ENCODE measurements around the gene ANLN. TPM values are rescaled to one million over a fixed set of nuclear protein-coding genes. Genes with fewer than 3 reads are reported as not detected.

ANLN gene
- total RNA-seq, 2 donors from 2014 or later, result 2.2 to 2.4 TPM

GRCh38 chr7:36416251-36416650 lies 26.6 kb downstream of the ANLN start:
- no peak overlapping the region for H3K4me3 ChIP-seq
- H3K4me1 ChIP-seq (ENCODE audit: control insufficient read depth in 1 of 2, low read depth in 2 of 2), result no peaks in the 10 kb centered on the region
- H3K27me3 ChIP-seq (replicated peaks; ENCODE audit: insufficient read depth), result no peaks in the 10 kb centered on the region
- no peak for TF ChIP-seq CTCF (IDR thresholded peaks at IDR 0.05)
- ATAC-seq (ENCODE audit: insufficient number of reproducible peaks, low FRiP score, low read depth), result no peak
- H3K36me3 ChIP-seq, result no peaks in the 10 kb centered on the region
- DNase-seq (ENCODE audit: low spot score), result no peak
- no peaks in the 10 kb centered on the region for H3K9me3 ChIP-seq
- no peak overlapping the region for H3K27ac ChIP-seq

GRCh38 chr7:36420307-36420706 lies 30.6 kb downstream of the ANLN start:
- ATAC-seq (ENCODE audit: insufficient number of reproducible peaks, low FRiP score, low read depth) (no peak), DNase-seq (ENCODE audit: low spot score) (no peak)
- no peak overlapping the region for H3K27ac ChIP-seq
- no peak overlapping the region for H3K4me3 ChIP-seq
- no peaks in the 10 kb centered on the region for H3K36me3 ChIP-seq
- H3K9me3 ChIP-seq, result no peaks in the 10 kb centered on the region
- H3K4me1 ChIP-seq (ENCODE audit: control insufficient read depth in 1 of 2, low read depth in 2 of 2), result no peaks in the 10 kb centered on the region
- no peak for TF ChIP-seq CTCF (IDR thresholded peaks at IDR 0.05)
- H3K27me3 ChIP-seq (replicated peaks; ENCODE audit: insufficient read depth), result no peaks in the 10 kb centered on the region

GRCh38 chr7:36422072-36422471 lies 32.4 kb downstream of the ANLN start:
- H3K27ac ChIP-seq, result no peak overlapping the region
- H3K27me3 ChIP-seq (replicated peaks; ENCODE audit: insufficient read depth), result no peaks in the 10 kb centered on the region
- no peak overlapping the region for H3K4me3 ChIP-seq
- H3K36me3 ChIP-seq, result no peaks in the 10 kb centered on the region
- no peak for TF ChIP-seq CTCF (IDR thresholded peaks at IDR 0.05)
- H3K9me3 ChIP-seq, result no peaks in the 10 kb centered on the region
- no peaks in the 10 kb centered on the region for H3K4me1 ChIP-seq (ENCODE audit: control insufficient read depth in 1 of 2, low read depth in 2 of 2)
- DNase-seq (ENCODE audit: low spot score) (no peak), ATAC-seq (ENCODE audit: insufficient number of reproducible peaks, low FRiP score, low read depth) (no peak)

- Histone ChIP-seq H3K27ac (no peak overlapping the region), H3K9me3 (no peaks in the 10 kb centered on the region), H3K36me3 (no peaks in the 10 kb centered on the region), H3K27me3 (replicated peaks; ENCODE audit: insufficient read depth) (no peaks in the 10 kb centered on the region), H3K4me3 (no peak overlapping the region), H3K4me1 (ENCODE audit: control insufficient read depth in 1 of 2, low read depth in 2 of 2) (no peaks in the 10 kb centered on the region)
- ATAC-seq (ENCODE audit: insufficient number of reproducible peaks, low FRiP score, low read depth), result no peak
- no peak for TF ChIP-seq CTCF (IDR thresholded peaks at IDR 0.05)
- no peak for DNase-seq (ENCODE audit: low spot score)
These were observed 34.0 kb downstream of the ANLN start for GRCh38 chr7:36423633-36424032.

GRCh38 chr7:36430186-36430585 lies 40.5 kb downstream of the ANLN start:
- ATAC-seq (ENCODE audit: insufficient number of reproducible peaks, low FRiP score, low read depth) (no peak), DNase-seq (ENCODE audit: low spot score) (no peak)
- Histone ChIP-seq H3K36me3 (no peaks in the 10 kb centered on the region), H3K27me3 (replicated peaks; ENCODE audit: insufficient read depth) (no peaks in the 10 kb centered on the region), H3K27ac (no peak overlapping the region), H3K9me3 (no peaks in the 10 kb centered on the region), H3K4me1 (ENCODE audit: control insufficient read depth in 1 of 2, low read depth in 2 of 2) (no peaks in the 10 kb centered on the region), H3K4me3 (no peak overlapping the region)
- no peak for TF ChIP-seq CTCF (IDR thresholded peaks at IDR 0.05)

Data from thoracic aorta (tissue), 2 donors.